NCI-H1092 treated with DMSO at 0.1 percent for 48 hours (cell line): ENCODE results near the gene RCAN1.
"Not testable (repeated sequence)": the region's sequence is repeated elsewhere in the genome, so short reads cannot be mapped to it uniquely, and the experiment has no call there.

ENCODE experiments used
- DNase-seq: peaks from one replicate; lab custom pipeline; 2025; lab: John Stamatoyannopoulos, UW

The RCAN1 gene

DNA sequence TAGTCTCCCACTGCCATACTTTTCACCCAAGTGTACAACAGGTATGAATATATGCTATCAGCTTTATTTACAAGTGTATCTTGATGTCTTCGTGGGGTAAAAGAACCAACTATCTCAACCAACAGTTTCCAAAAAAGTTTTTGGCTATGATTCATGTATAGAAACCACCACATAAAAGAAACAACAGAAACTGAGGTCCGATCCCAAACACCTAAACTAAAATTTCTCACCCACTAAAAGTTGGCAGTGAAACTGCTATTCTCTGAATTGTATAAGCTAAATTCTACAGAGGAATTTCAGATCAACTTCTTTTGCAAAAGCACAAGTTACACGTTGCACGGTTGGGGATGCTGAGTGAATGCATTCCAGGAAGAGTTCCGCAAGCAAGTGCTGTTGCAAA lies 97.9 kb downstream of the RCAN1 start:
- DNase-seq, result no peak

DNA sequence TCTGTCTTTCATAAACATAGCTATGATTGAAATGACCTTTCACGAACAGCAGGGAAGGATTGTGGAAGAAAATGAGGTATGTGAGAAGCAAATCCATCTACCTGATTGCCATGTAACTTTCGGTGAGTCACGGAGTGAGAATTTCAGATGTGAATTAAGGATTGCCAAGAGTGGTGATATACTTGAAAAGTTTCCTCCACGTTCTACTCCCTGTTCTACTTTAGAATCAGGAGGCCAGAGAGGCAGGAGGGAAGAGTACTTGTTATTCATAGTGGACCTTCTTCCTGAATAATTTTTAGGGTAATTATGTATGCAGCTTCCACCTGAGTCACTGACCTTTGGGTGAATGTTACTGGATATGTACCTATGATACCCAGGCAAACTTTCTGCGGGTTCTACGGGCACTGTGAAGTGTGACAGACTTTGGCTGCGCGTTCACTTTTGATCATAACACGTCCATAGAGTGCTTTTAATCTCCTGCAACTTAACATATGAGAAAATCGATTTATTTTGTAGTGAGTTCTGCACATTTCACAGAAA lies 100.3 kb downstream of the RCAN1 start:
- no peak for DNase-seq

DNA sequence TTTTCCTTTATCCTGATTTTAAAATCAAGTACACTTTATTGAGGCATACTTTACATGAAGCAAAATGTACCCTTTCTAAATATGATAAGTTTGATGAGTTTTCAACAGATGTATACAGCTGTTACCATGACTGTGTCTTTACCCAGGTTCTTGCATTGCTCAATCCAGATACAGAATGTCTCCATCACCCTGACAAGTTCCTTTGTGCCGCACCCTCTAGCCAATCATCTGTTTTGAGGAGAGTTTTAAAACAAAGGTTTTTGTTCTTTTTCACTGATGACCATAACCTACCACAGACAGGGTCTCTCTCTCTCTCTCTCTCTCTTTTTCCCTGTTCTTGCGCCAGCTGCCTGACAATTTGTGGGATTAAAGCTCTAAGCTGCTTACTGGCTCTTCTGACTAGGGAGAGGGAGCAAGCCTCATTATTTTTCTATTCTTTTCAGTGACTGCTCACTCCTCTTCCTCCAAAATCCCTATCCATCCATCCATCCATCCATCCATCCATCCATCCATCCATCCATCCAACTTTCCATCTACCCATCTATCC lies 101.7 kb downstream of the RCAN1 start:
- DNase-seq, result no peak

DNA sequence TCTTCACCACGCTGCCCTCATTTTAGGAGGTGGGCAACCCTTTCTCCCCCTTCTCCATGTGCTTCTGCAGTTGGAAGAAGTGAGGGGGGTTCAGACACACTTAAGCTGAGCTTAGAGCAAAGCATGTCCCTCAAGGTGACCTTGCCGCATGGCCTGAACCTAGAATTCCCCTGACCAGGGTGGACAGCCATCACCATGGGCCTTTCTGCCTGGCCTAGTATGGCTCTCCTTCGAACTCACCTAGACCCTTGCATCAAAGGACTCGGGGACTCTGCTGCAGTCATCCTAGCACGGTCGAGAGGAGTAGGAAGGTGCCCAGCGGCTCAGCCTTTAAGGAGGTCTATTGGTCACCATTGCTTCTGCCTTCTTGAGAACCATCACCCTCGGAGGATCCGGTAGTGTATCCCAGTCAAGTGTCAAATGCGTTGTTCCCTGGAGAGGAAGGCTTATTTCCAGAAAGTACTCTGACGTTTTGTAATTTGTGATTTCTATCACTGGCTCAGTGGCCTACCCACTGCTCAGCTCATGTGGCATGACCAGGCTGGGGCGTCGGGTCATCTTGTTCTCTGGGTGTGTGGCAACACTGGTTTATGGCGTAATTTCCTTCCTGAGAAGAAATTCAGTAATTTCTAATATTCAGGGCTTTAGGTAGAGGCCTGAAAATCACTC lies 103.0 kb downstream of the RCAN1 start, which contains the start of gene KCNE1:
Gene KCNE1 (minus strand): TSS at position 424 of the 669 bp plus-strand sequence. CDS start 62,576 bp downstream, outside the sequence.
- no peak for DNase-seq

DNA sequence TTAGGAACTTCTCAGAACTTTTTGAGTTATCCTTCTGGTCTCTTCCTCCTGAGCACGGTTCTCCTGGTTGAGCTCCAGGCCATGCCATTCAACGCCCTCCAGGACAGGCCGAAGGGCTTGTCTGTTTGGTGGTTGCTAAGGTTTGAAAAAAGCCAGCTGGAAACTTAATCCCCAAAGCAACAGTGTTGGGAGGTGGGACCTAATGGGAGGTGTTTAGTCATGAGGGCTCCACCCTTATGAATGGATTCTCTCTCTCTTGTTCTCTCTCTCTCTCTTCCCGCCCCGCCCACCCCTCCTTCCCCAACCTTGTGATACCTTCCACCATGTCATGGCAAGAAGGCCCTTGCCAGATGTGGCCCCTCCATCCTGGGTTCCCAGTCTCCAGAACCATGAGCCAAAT lies 103.7 kb downstream of the RCAN1 start:
- DNase-seq, result no peak

DNA sequence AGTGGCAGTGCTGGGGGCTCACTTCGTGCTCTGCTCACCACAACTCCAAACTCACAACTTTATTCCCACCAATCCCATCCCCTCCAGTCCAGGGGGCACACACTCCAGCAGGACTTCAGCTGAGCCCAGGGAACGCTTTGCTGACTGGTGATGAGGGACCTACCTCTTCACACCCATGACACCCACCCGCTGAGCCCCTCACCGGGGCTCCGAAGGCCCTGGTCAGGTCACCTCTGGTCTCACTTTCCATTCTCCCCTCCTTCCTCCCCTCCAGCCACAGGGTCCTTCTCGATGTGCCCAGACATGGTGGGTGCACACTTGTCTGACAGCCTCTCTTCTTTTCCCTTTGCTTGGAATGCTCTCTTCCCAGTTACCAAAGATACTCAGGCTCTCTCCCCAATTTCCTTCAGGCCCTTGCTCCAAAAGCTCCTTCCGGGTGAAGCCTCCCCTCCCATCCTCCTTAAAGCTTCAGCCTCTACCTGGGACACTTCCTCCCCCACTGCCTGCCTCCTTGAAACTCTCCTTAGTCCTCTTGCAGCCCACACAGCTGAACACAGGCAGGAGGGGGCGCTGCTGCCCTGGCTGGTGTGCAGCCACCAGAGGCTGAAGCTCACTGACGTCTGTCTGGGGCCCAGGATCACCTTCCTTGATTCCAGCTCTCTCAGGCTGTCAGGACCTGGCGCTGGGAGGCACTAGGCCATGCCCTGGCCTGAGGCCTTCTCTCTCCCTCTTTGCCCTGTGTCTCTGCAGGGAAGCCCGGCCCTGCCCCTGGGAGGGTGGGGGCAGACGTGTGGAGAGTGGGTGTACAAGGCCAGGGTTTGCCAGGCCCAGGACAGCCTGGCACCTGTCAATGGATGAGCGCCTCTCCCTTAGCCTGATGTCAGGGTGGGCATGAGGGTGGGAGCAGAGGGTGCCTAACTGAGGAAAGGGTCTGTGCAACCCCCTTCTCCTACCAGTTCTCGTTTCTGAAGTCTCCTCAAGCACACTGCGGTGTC lies 104.5 kb downstream of the RCAN1 start:
- peak; percentile 68 for DNase-seq

DNA sequence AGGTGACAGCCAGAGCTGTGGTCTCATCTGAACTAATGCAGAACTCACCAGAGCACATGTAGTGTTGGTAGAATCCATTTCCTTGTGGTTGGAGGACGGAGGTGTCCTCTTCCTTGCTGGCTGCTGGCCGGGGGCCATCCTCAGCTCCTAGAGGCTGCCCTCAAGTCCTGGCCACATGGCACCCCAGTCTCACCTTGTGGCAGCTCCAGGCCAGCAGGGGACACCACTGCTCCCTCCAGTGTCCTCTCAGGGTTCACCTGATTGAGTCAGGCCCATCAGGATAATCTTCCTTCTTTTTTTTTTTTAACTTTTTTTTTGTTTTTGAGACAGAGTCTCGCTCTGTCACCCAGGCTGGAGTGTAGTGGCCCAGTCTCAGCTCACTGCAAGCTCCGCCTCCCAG lies 105.8 kb downstream of the RCAN1 start:
- no peak for DNase-seq

DNA sequence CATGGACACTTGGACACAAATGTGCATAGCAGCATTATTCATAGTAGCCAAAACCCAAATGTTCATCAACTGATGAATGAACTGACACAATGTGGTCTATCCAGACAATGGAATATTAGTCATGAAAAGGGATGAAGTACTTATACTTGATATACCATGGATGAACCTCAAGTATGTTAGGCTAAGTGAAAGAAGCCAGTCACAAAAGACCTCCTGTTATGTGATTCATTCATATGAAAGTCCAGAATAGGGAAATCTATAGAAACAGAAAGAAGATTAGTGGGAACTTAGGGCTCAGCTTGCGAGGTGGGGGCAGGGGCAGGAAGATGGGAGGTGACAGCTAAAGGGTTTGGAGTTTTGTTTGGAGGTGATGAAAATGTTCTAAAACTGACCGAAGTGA lies 110.3 kb downstream of the RCAN1 start:
- DNase-seq, result no peak

DNA sequence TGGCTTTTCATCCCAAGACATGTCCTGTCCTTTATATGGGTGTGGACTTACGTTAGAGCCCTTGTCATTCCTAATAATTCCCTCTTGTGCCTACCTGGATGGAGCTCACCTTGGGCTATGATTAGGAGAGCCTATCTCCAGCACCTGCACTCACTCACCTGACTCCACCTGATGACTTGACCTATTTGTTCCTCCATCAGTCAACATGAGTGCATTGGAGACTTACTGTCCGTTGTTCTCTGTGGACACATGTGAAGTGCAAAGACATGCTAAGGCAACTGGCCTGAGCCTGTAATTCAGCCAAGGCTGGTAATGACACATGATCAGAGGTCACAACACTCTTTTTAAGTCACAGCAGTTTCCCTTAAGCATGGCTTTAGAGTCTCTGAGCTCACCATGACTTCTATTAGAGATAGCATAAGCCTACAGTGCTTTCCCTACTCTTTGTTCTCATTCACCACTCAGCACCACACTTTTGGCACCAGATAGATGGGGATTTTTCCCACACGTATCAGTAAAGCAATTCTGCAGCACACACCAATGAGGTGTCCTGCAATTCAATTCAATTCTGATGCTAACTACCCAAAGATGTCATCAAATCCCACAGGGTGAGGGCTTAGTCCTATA lies 112.3 kb downstream of the RCAN1 start:
- no peak for DNase-seq

DNA sequence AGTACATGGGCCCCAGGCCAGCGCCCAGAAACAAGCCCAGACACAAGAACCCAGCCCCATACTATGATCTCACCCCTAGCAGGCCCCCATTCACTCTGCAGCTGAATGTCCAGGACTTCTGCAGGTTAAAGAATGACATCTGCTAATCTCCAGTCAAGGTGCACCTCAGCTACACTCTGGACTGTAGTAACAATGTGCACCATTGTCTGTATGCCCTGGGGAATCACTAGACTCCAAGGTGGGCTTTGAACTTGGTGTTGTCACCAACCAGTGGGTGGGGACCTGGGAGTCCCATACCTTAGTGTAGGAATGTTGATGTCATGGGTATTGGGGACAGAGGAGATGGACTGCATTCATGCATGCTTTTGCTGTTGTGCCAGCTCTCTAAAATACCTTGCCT lies 113.2 kb downstream of the RCAN1 start:
- DNase-seq, result no peak

DNA sequence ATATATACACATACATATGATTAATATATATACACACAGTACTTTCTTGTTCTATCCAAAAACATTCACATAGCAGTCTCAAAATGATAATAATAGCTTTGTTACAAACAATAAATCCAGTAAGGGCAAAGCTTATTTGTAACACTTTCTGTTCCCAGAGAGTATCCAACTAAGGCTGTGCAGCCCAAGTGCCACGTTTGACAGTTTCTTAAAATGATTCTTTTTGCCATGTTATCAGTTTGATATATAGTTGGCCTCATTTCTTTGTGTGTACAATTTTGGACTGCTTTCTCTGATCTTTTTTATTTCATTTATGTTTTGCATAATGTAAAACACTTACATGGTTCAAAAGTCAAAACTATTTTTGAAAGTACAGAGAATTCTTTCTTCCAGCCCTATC lies 114.7 kb downstream of the RCAN1 start:
- DNase-seq, result no peak

DNA sequence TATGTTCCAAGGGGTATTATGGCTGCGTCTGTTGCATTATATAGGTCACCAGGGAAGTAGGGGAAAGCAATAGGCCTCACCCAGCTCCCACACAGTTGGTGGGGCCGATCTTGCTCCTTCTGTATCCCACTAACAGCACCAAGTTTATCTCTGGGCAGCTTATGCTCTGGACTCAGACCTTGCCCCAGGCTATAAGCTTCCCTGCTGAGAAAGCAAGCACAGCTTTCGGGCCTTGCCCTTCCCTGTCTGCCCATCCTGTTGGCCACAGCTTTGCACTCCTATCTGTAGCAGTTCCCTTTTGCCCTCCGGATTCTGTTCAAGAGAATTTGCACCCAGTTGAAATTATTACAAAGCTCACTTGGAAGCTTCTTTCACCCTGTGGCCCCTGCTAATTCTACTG lies 115.8 kb downstream of the RCAN1 start:
- DNase-seq, result no peak

DNA sequence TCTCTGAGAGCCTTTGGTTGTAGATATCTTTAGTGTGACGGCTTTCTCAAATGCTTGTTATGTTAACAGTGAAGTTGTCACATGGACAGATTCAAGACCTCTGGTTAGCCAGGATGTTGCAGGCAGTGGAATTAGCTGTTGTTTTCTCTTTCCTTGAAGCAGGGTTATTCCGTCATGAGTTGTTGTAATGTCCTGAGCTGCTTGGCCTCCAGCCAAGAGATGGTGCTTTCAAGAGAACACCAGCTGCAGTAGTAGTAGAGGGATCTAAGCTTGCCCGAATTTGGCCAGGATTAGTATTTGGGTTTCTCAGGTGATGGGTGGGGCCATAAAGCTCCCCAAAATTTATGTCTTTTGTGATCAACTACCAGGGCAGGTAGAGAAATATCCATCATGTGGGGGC lies 116.3 kb downstream of the RCAN1 start:
- DNase-seq, result peak; percentile 1

DNA sequence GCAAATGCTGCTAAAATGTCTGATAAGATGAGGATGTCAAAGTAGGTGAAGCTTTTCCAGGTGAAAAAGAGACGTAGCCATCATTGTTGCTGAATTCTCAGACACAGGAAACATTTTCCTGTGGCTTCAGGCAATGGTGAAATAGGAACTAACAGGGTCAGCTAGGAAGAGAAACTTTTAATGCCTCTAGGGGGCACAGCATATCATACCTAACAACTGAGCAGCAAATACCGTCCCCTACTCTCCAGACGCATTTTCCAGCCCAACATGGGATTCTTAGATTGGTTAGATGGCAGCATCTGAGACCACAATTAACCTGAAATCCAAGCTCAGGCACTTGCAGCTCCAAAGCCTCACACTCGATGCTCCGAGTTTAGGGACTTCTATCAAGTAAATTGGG lies 131.1 kb downstream of the RCAN1 start:
- not testable (repeated sequence) for DNase-seq

DNA sequence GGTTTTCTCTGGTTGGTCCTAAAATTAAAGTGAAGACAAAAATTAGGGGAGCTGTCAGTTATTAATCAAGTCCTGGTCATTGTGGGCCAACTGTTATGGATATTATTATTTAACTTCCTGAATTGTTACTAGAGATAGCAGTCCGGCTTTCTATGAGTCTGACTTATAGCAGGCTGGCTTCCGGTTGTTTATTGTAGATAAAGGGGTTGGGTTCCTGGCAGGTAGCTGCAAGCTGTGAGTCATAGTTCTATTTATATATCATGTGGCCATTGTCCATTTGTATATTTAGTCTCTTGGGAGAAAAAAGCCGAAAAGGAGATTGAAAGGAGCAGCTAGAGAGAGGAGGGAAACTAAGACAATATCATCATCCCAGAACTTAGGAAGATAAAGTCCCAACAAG lies 131.5 kb downstream of the RCAN1 start:
- DNase-seq, result not testable (repeated sequence)

DNA sequence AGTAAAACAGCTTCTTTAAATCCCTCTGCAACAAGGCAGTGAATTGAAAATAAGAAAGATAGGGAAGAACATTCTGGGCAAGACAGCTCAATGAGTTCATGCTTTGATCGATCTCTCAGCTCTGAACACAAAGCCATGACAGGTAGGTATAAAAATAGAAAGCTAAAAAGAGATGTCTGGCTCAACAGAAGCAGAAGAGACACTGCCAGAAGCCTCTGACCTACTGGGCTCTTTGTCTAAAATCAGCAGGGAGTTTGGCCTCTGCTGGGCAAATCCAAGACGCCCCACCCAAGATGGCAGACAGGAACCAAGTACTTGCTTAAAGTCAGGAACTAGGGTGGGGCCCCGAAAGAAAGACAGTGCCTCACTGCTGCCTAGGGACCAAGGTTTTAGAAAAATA lies 147.6 kb downstream of the RCAN1 start:
- not testable (repeated sequence) for DNase-seq
